Esophagus squamous epithelium (tissue), 5 donors: ENCODE measurements around the gene GGTLC1. TPM values are rescaled to one million over a fixed set of nuclear protein-coding genes. Genes with fewer than 3 reads are reported as not detected.

Experiments used
- DNase-seq: peaks from one replicate; lab custom pipeline; 2025; lab: John Stamatoyannopoulos, UW
- H3K27ac ChIP-seq, 4 donors: fragments of 200-600 bp; sonication (generic); one replicate each; pipeline ENCODE4 v1.5.1; 2016 to 2019; ENCODE audit warnings: mild to moderate bottlenecking in 1 of 4
- H3K27me3 ChIP-seq, 4 donors: fragments of 200-600 bp; sonication (generic); 1 replicate in 3 of 4; 2 replicates in 1 of 4; pipeline versions ENCODE4 v1.5.1 to v1.6.0; 2017 to 2021; ENCODE audit warnings: antibody characterized with exemption in 1 of 4
- H3K36me3 ChIP-seq, 3 donors: fragments of 200-600 bp; sonication (generic); one replicate each; pipeline ENCODE4 v1.5.1; 2016 to 2019
- H3K4me1 ChIP-seq, 3 donors: fragments of 200-600 bp; sonication (generic); one replicate each; pipeline ENCODE4 v1.5.1; 2017 to 2019
- H3K4me3 ChIP-seq, 4 donors: fragments of 200-600 bp; sonication (generic); 1 replicate in 3 of 4; 2 replicates in 1 of 4; pipeline ENCODE4 v1.5.1; 2016 to 2019; ENCODE audit warnings: mild to moderate bottlenecking in 2 of 4, moderate library complexity in 1 of 4
- H3K9me3 ChIP-seq, 3 donors: fragments of 200-600 bp; sonication (generic); one replicate each; pipeline ENCODE4 v1.5.1; 2016 to 2019
- POLR2A ChIP-seq, 4 donors: fragments of 450-650 bp; IDR thresholded peaks; one replicate each; pipeline ENCODE4 v1.6.1; 2017; ENCODE audit warnings: antibody characterized with exemption in 4 of 4, mild to moderate bottlenecking in 4 of 4, moderate library complexity in 3 of 4
- WGBS, 2 donors: methylation state at CpG; one replicate each; pipeline ENCODE4 v1.1.5; 2018; 5-methylcytosine and 5-hydroxymethylcytosine counted together
- intact Hi-C: fragments of 100-400 bp; cut with DNase I; formaldehyde crosslinking; loops from one replicate; pipeline ENCODE4 v1.15.0; 2022
- small RNA-seq, 4 donors: library from RNA; depleted of rRNA; stranded (forward); fragments of <200 nt; gene quantifications; one replicate each; pipeline ENCODE3, GENCODE V24; 2016
- total RNA-seq, 4 donors: library from RNA; depleted of rRNA; stranded (reverse); fragments of >200 nt; gene quantifications; one replicate each; pipeline ENCODE4 v1.1.0, GENCODE V29; 2016
- TF ChIP-seq, protein P1 (sequence below), 6 experiments: fragments of 450-650 bp in 4 of 6; fragments of 200-600 bp in 2 of 6; sonication (generic) in 2 of 6; IDR thresholded peaks; one replicate each; pipeline ENCODE4 v1.5.1; 2016 to 2019; ENCODE audit warnings: antibody characterized with exemption in 6 of 6, mild to moderate bottlenecking in 4 of 6, moderate library complexity in 4 of 6
- donor health status: DM: yes; HTN: yes; CAD: no.

Gene GGTLC1
- total RNA-seq, 4 donors from 2014 or later, result not detected

DNA sequence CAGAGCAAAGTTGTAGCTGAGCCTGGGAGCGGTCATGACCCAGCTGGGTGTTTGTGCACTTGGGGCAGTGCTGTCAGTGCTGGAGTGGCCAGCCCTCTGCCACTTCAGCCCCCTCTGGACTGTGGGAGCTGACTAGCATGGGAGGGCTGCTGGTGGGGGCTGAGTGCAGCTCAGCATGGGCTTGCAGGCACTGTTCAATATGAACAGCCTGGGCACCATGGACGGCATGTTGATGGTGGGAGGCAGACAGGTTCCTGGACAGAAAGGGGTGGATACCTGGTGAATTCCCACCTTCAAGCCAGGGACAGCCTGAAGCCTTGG lies 50.5 kb downstream of the GGTLC1 start:
- intact Hi-C loops, result no loop called here
- no peak overlapping the region for H3K4me3 ChIP-seq
- no peak for TF ChIP-seq POLR2A (IDR thresholded peaks at IDR 0.05)
- TF ChIP-seq, protein P1, sequence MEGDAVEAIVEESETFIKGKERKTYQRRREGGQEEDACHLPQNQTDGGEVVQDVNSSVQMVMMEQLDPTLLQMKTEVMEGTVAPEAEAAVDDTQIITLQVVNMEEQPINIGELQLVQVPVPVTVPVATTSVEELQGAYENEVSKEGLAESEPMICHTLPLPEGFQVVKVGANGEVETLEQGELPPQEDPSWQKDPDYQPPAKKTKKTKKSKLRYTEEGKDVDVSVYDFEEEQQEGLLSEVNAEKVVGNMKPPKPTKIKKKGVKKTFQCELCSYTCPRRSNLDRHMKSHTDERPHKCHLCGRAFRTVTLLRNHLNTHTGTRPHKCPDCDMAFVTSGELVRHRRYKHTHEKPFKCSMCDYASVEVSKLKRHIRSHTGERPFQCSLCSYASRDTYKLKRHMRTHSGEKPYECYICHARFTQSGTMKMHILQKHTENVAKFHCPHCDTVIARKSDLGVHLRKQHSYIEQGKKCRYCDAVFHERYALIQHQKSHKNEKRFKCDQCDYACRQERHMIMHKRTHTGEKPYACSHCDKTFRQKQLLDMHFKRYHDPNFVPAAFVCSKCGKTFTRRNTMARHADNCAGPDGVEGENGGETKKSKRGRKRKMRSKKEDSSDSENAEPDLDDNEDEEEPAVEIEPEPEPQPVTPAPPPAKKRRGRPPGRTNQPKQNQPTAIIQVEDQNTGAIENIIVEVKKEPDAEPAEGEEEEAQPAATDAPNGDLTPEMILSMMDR (IDR thresholded peaks at IDR 0.05), result no peak
- H3K36me3 ChIP-seq, result no peaks in the 10 kb centered on the region
- DNase-seq, result no peak
- H3K9me3 ChIP-seq, result no peaks in the 10 kb centered on the region
- no peak overlapping the region for H3K27ac ChIP-seq
- H3K27me3 ChIP-seq, result peaks cover 0 to 10% (median 0%) of the 10 kb centered on the region in 4 donors
- no peaks in the 10 kb centered on the region for H3K4me1 ChIP-seq
- 86% methylated on average over 1 of the region's 2 CpGs; no CpG with 5 or more reads in 1 of the 2 donors for WGBS, 2 donors

DNA sequence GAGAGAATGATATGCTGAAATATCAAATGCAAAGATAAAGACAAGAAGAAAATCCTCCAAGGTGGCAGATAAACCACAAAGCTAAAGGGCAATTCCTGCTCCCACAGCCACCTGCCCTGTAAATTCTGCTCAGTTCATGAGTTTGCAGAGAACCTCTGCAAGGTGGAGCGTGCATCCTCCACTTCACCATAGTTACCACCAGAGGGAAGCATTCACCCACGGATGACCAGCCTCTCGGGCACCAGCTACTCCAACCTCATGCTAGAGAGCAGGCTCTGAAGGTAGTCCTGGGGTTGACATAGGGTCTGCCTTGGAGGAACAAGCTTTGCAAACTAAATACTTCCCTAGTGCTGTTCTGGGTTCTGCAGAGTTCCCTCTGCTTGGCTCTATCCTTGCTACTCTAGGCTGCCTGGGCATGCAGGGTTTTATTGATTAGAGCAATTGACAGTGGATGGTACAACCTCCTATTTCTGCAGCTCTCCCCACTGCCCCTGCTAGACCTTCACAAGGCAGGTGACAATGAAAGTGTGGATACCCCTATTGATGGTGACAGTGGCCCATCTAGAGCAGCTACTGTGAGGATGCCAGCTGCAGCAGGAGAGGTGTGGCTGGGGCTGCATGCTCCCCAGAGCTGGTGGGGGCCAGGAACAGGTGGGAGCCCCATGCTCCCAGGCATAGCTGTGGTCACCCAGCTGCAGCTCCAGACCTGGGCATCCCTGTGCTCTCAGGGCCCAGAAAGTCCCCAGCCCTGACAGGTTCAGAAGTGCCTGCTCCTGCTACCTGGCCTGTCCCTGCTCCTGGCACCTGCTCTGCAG lies 51.1 kb downstream of the GGTLC1 start:
- Histone ChIP-seq H3K4me3 (no peak overlapping the region), H3K4me1 (no peaks in the 10 kb centered on the region), H3K27me3 (peaks cover 0 to 10% (median 0%) of the 10 kb centered on the region in 4 donors), H3K27ac (no peak overlapping the region), H3K9me3 (no peaks in the 10 kb centered on the region), H3K36me3 (no peaks in the 10 kb centered on the region)
- intact Hi-C loops, result no loop called here
- 0% methylated on average over 3 of the region's 3 CpGs for WGBS, 2 donors
- DNase-seq, result no peak
- no peak for TF ChIP-seq POLR2A (IDR thresholded peaks at IDR 0.05)
- TF ChIP-seq, protein P1 (IDR thresholded peaks at IDR 0.05), result peak; percentile 57 to 83 (median 69)

Small RNA genes within 50 kb of the gene (small RNA-seq; reads per million reads assigned to genes)
- 0 reads per million in 4 donors for gene AL133466.1

Other genes with a start within 250 kb of the GGTLC1 start
- not detected for gene CST1, start 237.8 kb downstream of the GGTLC1 start, total RNA-seq
- not detected for gene CST2, start 162.1 kb downstream of the GGTLC1 start, total RNA-seq
- gene CST5, start 109.0 kb downstream of the GGTLC1 start, total RNA-seq, result not detected